HPDE6-E6E7 (cell line): ENCODE data around the gene EXD3.
A peak's percentile ranks its signal among the peaks of the same experiment; 100 is the strongest.

Experiments used
- DNase-seq: peaks from one replicate; pipeline ENCODE4 v3.0.0; 2011; ENCODE audit warnings: missing footprints; ENCODE audit errors: extremely low spot score

EXD3 gene

DNA sequence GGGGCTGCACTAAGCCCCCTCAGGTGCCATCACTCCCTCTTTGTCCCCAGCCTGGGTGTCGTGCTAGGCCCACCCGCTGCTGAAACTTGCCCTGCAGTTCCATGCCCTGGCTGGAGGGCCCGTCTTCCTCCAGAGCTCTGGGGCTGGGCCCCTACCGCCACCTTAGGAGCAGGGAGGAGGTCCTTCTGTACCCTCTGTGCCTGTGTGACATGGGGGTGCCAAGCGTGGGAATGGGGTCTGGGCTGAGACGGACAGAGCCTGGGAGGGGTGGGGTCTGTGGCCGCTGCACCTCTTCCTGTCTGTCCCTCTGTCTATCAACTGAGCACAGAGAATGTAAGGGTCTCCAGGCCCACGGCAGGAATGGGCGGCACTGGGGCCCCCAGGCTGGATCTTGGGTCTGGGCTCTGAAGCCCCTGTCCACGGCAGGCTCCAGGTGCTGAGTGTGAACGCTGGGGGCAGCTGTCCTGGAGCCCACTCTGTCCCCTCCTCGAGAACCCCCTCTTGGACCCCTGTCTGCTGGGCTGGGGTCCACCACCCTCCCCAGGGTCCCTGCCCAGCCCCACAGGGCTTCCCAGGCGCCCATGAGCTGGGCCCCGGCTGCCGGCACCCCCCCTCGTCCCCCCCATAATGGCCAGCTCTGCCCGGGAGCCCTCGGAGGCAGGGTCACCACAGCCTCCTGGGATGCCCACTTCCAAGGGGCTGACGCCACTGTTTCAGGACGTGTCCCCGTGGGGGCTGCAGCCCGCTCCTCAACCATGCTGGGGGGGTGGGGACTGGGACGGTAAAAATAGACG lies 105.0 kb downstream of the EXD3 start:
- DNase-seq = no peak

DNA sequence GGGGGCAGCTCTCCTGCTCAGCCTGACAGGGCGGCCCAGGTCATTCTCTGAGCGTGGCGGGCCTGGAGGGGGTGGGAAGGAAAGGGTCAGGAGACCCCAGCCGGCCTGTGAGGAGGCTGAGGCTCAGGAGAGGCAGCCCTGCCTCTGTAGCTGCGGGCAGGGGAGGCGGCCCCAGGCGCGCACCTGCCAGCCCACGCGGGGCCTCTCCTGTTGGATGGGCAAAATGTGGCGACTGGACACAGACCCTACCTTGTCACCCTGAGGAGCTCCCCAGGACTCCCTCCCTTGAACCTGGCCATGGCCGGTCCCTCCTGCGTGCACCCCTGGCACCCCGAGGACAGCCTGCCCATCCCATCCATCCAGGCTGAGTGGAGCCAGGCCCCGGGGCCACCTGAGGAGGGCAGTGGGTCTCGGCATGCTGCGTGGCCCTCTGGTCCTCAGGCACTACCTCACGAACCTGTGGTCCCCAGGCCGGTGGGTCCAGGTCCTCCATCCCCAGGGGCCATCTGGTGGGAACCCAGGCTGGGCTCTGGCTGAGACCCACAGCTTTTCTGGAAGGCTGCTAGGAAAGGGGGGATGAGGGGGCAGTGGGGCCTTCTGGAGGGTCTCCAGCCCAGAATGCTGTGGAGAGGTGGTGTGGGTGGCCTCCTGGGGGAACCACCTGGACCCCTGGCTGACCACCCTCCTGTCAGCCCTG lies 105.8 kb downstream of the EXD3 start:
- DNase-seq = no peak

DNA sequence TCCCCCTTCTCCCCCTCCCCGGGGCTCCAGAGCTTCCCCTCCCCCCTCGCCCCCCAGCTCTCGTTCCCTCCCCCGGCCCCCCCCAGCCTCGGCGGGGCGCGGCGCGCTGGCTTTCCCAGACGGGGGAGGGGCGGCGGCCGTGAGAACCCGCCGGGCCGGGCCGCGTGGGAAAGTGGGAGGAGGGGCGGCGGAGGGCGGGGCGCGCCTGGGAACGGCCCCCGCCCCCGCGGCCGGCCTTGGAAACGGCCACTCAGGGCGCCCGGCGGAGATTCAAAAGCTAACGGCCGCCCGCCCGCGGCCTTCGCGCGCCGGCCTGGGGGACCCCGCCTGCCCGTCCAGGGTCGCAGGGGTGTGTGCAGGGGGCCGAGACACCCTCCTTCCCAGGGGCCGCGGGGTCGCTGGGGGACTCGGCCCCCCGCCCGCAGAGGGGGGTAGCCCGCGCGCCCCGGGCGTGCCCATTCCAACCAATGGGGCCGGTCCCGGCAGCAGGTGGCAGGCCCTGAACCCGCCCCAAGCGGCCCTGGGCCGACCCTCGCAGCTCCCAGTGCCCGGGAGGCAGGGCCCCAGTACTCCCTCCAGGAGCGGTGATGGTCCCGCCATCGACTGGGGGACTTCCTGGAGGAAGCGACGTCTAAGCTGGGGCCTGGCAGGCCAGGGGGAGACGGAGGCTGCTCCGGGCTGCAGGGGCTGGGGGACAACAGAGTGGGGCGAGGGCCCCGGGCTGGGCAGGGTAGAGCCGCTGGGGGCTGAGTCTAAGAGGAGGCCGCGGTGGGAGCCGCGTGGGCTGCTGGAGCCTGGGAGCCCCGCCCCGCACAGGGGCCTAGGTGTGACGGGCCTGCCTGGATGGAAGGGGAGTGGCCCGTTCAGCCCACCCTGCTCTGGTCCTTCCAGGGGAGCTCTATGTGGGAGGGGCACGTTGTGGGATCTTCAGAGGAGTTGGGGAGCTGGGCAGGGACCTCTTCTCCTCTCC lies 106.7 kb downstream of the EXD3 start:
- no peak for DNase-seq

DNA sequence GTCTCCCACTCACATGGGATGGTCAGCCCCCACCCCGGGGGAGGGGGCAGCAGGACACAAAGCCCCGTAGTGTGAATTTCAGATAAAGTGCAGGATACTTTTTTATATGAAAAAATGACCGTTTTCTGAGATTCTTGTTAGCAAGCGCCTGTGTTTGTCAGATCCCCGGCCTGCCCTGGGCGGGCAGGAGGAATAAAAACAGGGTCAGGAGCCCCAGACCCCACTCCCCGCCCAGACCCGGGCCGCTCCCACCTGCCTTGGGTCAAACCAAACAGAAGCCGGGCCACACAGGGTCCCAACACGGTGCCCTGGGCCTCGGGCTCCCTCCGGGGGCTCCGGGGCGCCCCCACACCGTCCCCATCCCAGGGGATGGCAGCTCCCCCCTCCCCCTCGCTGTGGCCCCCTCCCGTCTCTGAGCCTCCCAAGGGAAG lies 107.4 kb downstream of the EXD3 start:
- DNase-seq = no peak

DNA sequence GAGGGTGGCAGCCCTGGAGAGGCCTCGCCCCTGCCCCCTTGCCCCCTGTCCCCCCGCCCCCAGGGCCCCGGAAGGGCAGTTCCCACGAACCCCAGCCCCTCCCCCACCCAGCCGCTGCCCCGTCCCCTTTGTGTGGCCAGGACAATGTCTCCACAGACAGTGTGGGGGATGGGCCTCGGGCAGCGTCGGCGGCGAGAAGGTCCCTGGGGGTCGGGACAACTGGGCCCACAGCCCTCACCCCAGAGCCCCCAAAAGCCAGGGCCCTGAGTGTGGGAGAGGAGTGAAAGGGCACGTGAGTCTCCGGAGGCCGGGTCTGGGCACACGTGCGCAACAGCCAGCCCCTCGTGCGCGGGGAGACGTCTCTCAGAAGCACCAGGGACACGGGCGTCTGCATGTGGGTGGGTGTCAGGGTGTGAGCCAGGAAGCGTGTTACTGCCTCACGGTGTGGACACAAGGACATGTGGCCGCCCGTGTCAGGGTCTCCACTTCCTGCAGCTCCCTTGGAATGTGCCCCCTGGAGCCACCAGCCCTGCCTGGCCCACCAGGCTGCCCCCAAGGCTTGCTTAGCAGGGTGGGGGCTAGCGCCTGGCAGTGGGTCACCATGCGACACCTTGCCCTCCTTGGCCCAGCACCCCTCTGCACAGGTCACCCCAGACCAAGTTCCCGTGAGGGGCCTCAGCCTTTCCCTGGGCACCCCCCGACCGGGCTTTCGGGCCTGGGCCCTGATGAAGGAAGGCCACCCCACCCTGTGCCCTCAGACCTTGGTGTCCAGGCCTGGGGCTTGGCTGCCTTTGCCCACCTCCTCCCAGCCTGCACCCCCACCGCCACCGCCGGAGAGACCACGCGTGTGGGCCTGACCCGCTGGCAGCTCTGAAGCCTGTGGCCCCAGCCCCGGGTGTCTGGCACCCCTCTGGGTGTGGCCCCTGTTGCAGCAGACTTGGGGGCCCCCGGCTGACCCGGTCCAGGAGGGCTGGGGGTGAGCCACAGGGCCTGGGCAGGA lies 108.1 kb downstream of the EXD3 start:
- DNase-seq = no peak

DNA sequence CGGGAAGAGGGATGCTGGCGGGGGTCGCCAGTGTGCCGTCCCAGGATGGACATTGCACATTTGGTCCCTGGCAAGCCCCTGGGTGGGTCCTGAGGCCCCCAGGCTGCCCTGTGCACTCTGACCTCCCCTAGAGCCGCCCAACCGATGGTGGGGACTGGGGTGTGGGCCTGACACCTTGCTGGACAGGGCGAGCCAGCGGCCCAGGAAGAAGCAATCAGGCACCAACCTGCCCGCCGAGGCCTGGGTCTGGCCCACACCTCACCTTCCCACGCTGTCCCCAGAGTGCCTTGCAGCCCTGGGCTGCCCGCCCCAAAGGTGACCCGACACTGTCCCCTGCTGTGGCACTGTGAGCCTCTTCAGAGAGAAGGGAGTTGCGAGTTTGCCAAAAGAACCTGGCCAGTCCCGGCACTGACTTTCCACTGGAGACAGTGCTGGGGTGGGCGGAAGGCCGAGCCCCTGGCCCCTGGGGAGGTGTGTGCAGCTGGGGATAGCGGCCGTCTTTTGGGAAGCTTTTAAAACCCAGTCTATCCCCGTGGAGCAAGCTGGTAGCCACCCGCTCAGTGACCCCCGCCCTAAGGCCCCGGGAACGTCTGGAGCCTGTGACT lies 108.9 kb downstream of the EXD3 start:
- DNase-seq = no peak

DNA sequence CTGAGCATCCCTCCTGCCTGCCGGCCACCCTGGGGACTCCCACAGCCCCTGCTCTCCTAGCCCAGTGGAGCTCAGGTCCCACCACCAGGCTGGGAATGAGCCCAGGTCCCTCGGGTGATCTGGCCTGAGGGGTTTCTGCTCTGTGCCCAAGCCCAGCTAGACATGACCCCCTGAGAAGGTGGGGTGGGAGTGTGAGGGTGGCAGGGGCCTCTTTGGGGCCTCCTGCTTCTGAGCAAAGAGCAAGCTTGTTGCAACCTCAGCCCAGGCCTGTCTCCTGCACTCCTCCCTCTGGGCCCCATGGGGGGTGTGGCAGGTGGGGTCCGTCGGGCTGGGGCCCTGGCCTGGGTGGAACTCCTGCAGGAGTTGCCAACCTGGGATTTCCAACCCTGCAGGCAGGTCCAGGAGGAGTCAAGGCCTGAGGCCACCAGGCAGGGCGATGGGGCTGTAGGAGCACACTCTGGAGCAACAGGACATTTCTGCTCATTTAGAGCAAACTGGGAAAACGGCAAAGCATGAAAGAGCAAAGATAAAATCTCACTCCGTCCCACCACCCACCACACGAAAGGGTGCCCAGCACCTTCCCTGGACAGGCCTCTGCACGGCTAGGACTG lies 109.5 kb downstream of the EXD3 start:
- DNase-seq = no peak

DNA sequence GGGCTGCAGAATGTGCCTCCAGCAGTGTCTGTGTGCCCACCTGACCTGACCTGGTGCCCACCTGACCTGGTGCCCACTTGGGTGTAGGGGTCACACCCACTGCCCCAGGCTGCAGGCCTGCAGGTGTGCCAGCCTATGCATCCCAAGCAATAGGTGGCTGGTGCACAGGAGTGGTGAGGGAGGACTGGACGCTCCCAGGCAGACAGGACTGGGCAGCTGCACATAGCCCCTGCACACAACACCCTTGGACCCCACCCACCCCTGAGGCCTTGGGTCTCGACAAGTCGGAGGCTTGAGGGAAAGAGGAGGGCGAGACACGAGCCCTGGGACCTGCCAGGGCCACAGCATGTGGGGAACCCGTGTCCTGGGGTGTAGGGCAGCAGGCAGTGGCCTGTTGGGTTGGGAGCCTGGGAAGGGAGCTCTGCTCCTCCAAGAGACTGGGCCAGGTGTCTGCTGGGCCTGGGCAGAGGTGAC lies 110.1 kb downstream of the EXD3 start:
- DNase-seq = no peak

DNA sequence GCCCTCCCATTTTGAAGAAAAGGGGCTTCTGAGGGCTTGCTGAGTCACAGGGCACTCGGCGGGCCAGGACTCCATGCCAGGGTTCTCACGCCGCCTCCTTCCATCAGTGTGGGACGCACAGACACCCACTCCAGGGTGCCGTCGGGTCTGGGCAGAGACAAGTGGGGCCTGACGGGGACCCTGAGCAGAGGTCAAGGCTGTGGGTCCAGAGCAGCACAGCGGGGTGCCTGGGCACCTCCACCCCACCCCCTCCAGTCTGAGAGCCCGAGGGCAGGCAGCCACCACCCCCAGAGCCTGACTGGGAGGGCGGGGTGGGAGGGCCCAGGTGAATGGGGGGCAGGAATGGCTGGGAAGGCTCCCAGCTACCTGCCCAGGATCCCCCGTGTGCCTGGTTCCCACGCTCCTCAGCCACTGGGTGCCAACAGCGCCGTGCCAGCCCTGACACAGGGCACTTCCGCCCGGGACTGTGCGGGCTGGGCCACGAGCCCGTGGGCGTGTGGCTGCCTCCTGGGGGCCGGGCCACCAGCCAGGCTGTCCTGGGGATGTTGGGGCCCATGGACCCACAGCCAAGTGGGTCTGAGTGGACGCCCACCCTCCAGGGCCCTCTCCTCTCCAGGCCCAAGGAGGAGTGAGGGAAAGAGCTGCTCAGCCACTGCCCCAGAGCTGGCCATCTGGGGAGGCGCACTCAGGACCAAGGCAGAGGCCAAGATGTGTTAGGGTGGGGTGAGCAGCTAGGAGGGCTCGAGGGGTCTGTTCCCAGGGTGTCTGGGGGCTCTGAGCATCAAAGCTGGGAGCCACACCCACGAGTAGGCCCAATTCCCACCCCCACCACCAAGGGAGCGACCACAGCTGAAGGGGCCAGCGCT lies 110.7 kb downstream of the EXD3 start:
- no peak for DNase-seq

DNA sequence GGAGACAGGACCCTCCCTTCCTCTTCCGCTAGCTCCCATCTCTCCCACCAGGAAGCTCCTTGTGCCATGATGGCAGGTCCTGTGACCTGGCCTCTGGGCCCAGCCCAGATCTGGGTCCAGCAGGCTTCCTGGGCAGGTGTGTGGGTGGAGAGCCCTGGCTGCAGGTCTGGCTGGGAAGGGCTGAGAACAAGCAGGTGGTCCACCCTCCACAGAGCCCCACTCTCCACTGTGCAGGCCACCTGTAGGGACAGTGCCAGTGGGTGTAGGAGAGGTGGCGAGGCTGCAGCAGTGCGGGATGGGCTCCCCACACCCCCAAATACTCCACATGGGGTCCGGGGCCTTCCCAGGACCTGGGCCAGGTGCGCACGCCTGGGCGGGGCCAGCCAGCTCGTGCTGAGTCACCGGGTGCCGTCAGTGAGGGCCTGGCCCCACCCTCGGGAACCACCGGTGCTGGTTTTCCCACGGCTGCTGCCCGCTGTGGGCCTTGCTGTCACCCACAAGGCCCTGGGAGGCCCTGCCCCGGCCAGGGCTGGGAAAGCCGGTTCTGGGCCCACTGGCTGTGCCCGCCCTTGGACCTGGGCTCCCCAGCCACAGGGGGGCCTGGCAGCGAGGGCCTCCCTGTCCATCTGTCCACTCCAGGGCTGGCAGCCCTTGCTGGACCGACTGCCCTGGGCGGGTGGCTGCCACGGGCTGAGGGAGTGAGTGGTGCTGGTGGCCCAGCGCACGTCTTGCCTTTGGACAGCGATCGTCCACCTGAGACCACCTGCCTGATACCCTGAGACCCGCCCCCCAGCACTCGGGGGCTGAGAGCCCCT lies 111.6 kb downstream of the EXD3 start:
- peak; percentile 94 for DNase-seq

DNA sequence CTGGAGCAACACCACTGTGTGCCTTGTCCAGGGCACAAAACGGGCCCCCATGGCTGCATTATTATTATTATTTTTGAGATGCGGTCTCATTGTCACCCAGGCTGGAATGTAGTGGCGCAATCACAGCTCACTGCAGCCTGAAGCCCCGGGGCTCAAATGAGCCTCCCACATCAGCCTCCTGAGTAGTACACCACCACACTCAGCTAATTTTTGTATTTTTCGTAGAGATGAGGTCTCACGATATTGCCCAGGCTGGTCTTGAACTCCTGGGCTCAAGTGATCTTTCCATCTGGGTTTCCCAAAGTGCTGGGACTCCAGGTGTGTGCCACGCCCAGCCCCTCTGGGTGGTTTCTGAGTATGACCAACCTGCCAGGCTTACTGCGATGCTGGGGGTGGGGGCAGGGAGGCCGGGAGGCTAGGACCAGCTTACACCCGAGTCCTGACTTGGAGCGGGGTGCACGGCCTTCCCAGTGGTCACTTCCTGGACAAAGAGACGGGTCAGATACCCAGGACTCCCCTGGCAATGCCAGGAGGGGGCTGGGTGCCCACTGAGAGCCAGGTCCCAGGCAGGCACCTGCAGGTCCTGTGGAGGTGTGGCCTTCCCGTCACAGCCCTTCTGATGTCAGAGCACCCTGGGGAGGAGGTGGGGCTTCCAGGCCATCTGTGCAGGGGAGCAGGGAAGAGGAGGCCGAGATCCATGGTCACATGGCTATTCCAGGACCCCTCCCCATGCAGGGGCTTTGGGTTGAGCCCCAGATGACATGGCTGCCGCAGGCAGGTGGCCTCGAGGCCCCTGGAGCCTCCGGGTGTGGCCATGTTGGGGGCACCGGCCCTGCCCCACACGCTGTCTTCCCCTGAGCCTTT lies 112.5 kb downstream of the EXD3 start:
- no peak for DNase-seq

DNA sequence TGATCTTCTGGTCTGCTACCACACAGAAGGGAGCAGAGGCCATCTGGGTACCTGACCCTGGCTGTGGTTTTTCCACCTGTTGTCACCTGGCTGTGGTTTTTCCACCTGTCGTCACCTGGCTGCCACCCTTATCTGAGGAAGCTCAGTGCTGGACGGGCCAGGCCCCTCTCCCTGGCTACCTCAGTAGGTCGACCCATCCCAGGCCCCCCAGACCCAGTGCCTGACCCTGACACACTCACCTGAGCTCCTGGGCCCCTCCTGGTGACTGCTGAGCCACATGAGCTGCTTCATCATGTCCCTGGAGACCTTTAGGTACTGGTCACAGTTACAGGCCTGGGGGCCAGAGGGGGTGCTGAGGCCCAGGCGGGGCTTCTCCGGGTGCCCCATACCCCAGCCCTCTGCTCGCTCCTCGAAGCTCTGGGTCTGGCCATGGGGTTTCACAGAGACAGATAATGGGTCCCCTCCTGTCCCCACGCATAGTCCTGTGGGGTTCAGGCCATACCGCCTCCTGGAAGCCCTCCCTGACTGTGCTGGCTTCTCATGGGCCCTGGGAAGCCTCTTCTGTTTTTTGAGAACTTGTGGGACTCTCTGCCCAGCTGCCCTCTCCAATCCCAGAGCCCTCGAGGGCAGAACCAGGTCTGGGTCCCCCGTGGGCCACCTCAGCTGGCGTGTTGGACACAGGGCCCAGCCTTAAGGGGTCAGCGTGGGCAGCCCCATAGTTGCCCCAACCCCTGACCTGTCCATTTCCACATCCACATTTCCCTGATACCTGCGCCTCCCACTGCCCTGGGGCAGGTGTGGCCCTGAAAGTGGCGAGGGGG lies 113.4 kb downstream of the EXD3 start:
- DNase-seq = no peak

DNA sequence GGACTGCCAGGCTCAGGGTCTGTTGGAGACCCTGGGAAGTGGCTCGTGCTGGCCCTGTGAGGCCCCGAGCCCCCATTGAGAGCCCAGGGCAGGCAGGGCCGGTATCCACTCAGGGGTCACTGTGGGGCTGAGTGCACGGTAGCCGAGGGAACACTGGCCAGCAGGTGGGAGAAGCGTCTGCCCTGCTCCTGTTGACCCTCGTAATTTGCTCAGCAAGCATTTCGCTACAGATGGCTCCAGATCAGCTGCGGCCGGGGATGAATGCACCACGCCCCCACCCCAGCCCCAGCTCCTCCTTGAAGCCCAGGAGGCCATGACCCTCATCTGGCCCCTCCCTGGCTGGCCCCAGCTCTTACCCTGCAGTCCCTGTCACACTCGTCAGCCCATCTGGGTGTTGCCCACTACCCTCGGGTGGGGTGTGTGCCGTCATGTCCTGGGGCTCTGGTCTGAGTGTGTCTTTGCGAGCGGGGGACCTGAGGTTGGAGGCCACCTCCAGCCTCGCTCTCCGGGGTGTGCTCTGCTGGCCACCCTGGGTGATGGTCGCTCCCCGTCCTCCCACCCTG lies 114.8 kb downstream of the EXD3 start:
- DNase-seq = no peak

DNA sequence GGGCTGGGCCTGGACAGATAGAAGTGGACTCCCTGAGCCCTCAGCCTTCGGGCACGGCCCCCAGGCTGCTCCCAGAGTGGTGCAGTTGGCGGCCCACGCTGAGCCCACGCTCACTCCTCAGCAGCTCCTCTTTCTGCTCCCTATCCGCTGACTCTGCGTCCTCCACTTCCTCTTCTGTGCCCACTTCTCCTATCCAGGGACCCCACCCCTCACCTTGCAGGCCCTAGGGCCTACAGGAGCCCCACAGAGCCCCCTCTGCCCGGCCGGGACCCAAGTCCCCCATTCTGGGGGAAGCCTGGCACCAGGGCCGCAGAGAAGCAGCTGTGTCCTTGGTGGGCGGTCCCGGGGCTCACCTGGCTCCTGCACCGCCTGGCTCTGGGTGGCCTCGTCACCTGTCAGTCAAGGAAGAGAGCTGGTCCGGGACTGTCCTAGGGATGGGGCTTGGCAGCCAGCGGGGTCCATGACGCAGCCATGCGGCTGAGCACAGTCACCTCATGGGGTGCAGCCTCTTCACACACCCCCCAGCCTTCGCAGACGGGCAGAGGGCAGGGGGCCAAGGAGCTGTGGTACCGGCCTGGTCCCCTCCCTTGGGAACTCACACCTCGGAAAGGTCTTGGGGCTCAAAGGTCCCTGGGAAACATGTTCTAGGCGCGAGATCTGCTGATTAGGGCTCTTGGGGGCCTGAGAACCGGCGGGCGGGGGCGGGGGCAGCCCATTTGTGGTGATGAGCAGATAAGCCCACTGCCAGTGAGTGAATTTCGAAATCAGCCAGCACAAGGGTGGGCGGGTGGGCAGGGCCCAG lies 115.5 kb downstream of the EXD3 start:
- no peak for DNase-seq

DNA sequence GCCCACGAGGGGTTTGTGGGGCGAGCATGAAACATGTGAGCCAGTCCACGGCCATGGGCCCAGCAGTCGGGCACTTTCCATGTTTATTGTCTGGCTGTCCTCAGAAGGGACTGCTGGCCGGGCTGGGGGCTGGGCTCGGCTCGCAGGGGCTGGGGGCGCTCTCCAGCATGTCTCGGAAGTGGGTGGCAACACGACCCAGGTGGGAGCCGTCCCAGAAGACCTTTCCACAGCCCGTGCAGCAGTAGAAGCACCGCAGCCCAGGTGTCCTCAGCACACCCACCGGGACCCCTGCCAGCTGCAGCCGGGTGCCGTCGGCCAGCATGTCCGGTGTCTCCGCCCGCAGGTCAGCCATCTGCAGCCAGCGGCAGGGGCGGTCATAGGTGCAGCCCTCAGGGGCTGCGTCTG lies 116.1 kb downstream of the EXD3 start:
- DNase-seq = no peak
